ENCODE data around the gene RPL21.
"Not testable (repeated sequence)": the region's sequence is repeated elsewhere in the genome, so short reads cannot be mapped to it uniquely, and the experiment has no call there.

Gene RPL21

GRCh38 chr13:27290715-27291114, 39.4 kb downstream of the RPL21 start:
- no peak overlapping the region for H3K27ac ChIP-seq
- no peak overlapping the region for H3K4me3 ChIP-seq
- no peaks in the 10 kb centered on the region for H3K36me3 ChIP-seq (ENCODE audit: insufficient read depth, low read length)
- no peaks in the 10 kb centered on the region for H3K9me3 ChIP-seq (ENCODE audit: low read depth, low read length)
- no peak for DNase-seq (ENCODE audit: low read depth, low spot score)
- no peak overlapping the region for H3K9ac ChIP-seq (ENCODE audit: insufficient read length)
- TF ChIP-seq POLR2AphosphoS5 (IDR thresholded peaks at IDR 0.05; ENCODE audit: borderline replicate concordance, low read depth, low read length) (no peak), FOXP2 (optimal IDR thresholded peaks at IDR 0.05; ENCODE audit: control extremely low read depth, extremely low read length, insufficient read depth) (no peak), EZH2 (IDR thresholded peaks at IDR 0.05) (no peak)

DNA sequence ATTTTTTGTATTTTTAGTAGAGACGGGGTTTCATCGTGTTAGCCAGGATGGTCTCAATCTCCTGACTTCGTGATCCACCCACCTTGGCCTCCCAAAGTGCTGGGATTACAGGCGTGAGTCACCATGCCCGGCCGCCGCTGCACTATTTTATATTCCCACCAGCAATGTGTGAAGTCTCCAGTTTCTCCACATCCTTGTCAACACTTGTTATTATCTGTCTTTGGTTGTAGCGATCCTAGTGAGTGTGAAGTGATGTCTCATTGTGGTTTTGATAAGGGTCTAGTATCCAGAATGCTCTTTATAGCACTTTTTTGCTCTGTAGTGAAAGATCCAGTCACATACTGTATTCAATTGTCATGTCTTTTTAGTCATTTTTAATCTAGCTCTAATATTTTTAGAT, 40.6 kb downstream of the RPL21 start:
- H3K36me3 ChIP-seq (ENCODE audit: insufficient read depth, low read length); DNase-seq (ENCODE audit: low read depth, low spot score); H3K9me3 ChIP-seq (ENCODE audit: low read depth, low read length); H3K4me3 ChIP-seq; H3K27ac ChIP-seq; H3K9ac ChIP-seq (ENCODE audit: insufficient read length): not testable (repeated sequence)

GRCh38 chr13:27293076-27293691, 41.8 kb downstream of the RPL21 start:
- H3K4me3 ChIP-seq, result no peak overlapping the region
- H3K27ac ChIP-seq, result no peak overlapping the region
- DNase-seq (ENCODE audit: low read depth, low spot score), result no peak
- H3K9ac ChIP-seq (ENCODE audit: insufficient read length), result no peak overlapping the region
- no peaks in the 10 kb centered on the region for H3K36me3 ChIP-seq (ENCODE audit: insufficient read depth, low read length)
- no peaks in the 10 kb centered on the region for H3K9me3 ChIP-seq (ENCODE audit: low read depth, low read length)
- TF ChIP-seq FOXP2 (optimal IDR thresholded peaks at IDR 0.05; ENCODE audit: control extremely low read depth, extremely low read length, insufficient read depth) (no peak), POLR2AphosphoS5 (IDR thresholded peaks at IDR 0.05; ENCODE audit: borderline replicate concordance, low read depth, low read length) (no peak), EZH2 (IDR thresholded peaks at IDR 0.05) (no peak)

- no peak overlapping the region for H3K9ac ChIP-seq (ENCODE audit: insufficient read length)
- H3K27ac ChIP-seq, result no peak overlapping the region
- no peaks in the 10 kb centered on the region for H3K36me3 ChIP-seq (ENCODE audit: insufficient read depth, low read length)
- TF ChIP-seq POLR2AphosphoS5 (IDR thresholded peaks at IDR 0.05; ENCODE audit: borderline replicate concordance, low read depth, low read length) (no peak), EZH2 (IDR thresholded peaks at IDR 0.05) (no peak), FOXP2 (optimal IDR thresholded peaks at IDR 0.05; ENCODE audit: control extremely low read depth, extremely low read length, insufficient read depth) (no peak)
- H3K4me3 ChIP-seq, result no peak overlapping the region
- DNase-seq (ENCODE audit: low read depth, low spot score), result no peak
- no peaks in the 10 kb centered on the region for H3K9me3 ChIP-seq (ENCODE audit: low read depth, low read length)
Observed at GRCh38 chr13:27293873-27294515, 42.6 kb downstream of the RPL21 start.

DNA sequence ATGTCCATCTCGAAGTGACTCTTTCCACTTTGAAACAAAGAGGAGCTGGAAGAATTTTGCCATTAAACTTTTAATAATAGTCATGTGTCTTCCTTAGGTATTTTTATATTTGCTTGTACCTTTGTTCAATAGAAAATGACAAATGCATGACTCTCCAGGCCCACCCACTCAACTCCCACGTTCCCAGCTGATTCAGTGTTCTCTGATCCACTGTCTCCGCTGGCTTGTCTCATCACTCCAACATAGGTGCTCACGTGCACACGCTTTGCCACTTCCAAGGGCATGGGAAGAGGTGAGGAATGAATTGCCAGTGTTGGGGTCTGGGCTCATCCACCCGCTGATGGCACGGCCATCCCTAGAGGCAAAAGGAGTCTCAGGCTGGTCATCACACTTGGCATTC, 43.7 kb downstream of the RPL21 start:
- H3K9ac ChIP-seq (ENCODE audit: insufficient read length), result no peak overlapping the region
- no peak for DNase-seq (ENCODE audit: low read depth, low spot score)
- H3K27ac ChIP-seq, result no peak overlapping the region
- H3K4me3 ChIP-seq, result no peak overlapping the region
- no peak for TF ChIP-seq FOXP2 (optimal IDR thresholded peaks at IDR 0.05; ENCODE audit: control extremely low read depth, extremely low read length, insufficient read depth)
- TF ChIP-seq POLR2AphosphoS5 (IDR thresholded peaks at IDR 0.05; ENCODE audit: borderline replicate concordance, low read depth, low read length), result no peak
- no peak for TF ChIP-seq EZH2 (IDR thresholded peaks at IDR 0.05)
- no peaks in the 10 kb centered on the region for H3K36me3 ChIP-seq (ENCODE audit: insufficient read depth, low read length)
- H3K9me3 ChIP-seq (ENCODE audit: low read depth, low read length), result no peaks in the 10 kb centered on the region

- Histone ChIP-seq H3K36me3 (ENCODE audit: insufficient read depth, low read length) (no peaks in the 10 kb centered on the region), H3K9me3 (ENCODE audit: low read depth, low read length) (no peaks in the 10 kb centered on the region), H3K27ac (no peak overlapping the region), H3K9ac (ENCODE audit: insufficient read length) (no peak overlapping the region), H3K4me3 (no peak overlapping the region)
- no peak for DNase-seq (ENCODE audit: low read depth, low spot score)
- TF ChIP-seq POLR2AphosphoS5 (IDR thresholded peaks at IDR 0.05; ENCODE audit: borderline replicate concordance, low read depth, low read length) (no peak), FOXP2 (optimal IDR thresholded peaks at IDR 0.05; ENCODE audit: control extremely low read depth, extremely low read length, insufficient read depth) (no peak), EZH2 (IDR thresholded peaks at IDR 0.05) (no peak)
Observed at GRCh38 chr13:27295660-27296059, 44.3 kb downstream of the RPL21 start.

- Histone ChIP-seq H3K4me3 (no peak overlapping the region), H3K36me3 (ENCODE audit: insufficient read depth, low read length) (no peaks in the 10 kb centered on the region), H3K9me3 (ENCODE audit: low read depth, low read length) (no peaks in the 10 kb centered on the region), H3K27ac (no peak overlapping the region), H3K9ac (ENCODE audit: insufficient read length) (no peak overlapping the region)
- no peak for TF ChIP-seq EZH2 (IDR thresholded peaks at IDR 0.05)
- TF ChIP-seq POLR2AphosphoS5 (IDR thresholded peaks at IDR 0.05; ENCODE audit: borderline replicate concordance, low read depth, low read length), result no peak
- no peak for TF ChIP-seq FOXP2 (optimal IDR thresholded peaks at IDR 0.05; ENCODE audit: control extremely low read depth, extremely low read length, insufficient read depth)
- no peak for DNase-seq (ENCODE audit: low read depth, low spot score)
Observed at GRCh38 chr13:27296496-27296895, 45.1 kb downstream of the RPL21 start.

- DNase-seq (ENCODE audit: low read depth, low spot score), result no peak
- no peak overlapping the region for H3K9ac ChIP-seq (ENCODE audit: insufficient read length)
- H3K27ac ChIP-seq, result no peak overlapping the region
- H3K9me3 ChIP-seq (ENCODE audit: low read depth, low read length), result no peaks in the 10 kb centered on the region
- TF ChIP-seq FOXP2 (optimal IDR thresholded peaks at IDR 0.05; ENCODE audit: control extremely low read depth, extremely low read length, insufficient read depth), result no peak
- TF ChIP-seq POLR2AphosphoS5 (IDR thresholded peaks at IDR 0.05; ENCODE audit: borderline replicate concordance, low read depth, low read length), result no peak
- TF ChIP-seq EZH2 (IDR thresholded peaks at IDR 0.05), result no peak
- no peak overlapping the region for H3K4me3 ChIP-seq
- H3K36me3 ChIP-seq (ENCODE audit: insufficient read depth, low read length), result no peaks in the 10 kb centered on the region
Observed at GRCh38 chr13:27298849-27299248, 47.5 kb downstream of the RPL21 start.

DNA sequence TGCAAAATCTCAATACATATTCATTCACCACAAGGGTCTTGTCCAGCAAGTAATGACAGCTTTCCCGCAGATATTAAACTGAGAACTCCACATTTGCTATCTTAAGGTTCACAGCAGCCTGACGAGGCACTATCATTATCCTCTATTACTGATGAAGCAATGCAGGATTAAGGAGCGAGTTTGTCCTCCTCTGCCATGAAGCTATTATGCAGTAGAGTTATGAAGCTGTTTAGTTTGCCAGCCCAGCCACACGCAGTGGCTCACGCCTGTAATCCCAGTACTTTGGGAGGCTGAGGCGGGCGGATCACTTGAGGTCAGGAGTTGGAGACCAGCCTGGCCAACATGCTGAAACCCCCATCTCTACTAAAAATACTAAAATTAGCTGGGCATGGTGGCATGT, 49.0 kb downstream of the RPL21 start:
- not testable (repeated sequence) for DNase-seq (ENCODE audit: low read depth, low spot score)

More for the DNA sequence above, 49.0 kb downstream of the RPL21 start:
- H3K27ac ChIP-seq; H3K9ac ChIP-seq (ENCODE audit: insufficient read length); H3K4me3 ChIP-seq; H3K9me3 ChIP-seq (ENCODE audit: low read depth, low read length); H3K36me3 ChIP-seq (ENCODE audit: insufficient read depth, low read length): not testable (repeated sequence)
